Ovary (tissue), 9 donors: ENCODE data around the gene INS. TPM values are rescaled to one million over a fixed set of nuclear protein-coding genes. Genes with fewer than 3 reads are reported as not detected.

Experiments used
- DNase-seq, 5 donors: peaks; one replicate each; pipeline ENCODE4 v3.0.0-alpha.2; 2019 to 2020
- H3K27ac ChIP-seq, 2 donors: fragments of 200-600 bp; one replicate each; pipeline versions ENCODE4 v1.5.1 to v1.8.0; 2019 to 2022
- H3K27me3 ChIP-seq: fragments of 200-600 bp; one replicate; pipeline ENCODE4 v1.8.0; 2022
- H3K36me3 ChIP-seq: fragments of 200-600 bp; sonication (generic); one replicate; pipeline ENCODE4 v1.5.1; 2019
- H3K4me1 ChIP-seq: one replicate; pipeline ENCODE4 v1.8.1; 2013; ENCODE audit warnings: mild to moderate bottlenecking, moderate library complexity; ENCODE audit not compliant: insufficient read depth
- H3K4me3 ChIP-seq: fragments of 200-600 bp; sonication (generic); one replicate; pipeline ENCODE4 v1.5.1; 2017
- H3K9me3 ChIP-seq, 2 donors: fragments of 200-600 bp in 1 of 2; sonication (generic) in 1 of 2; one replicate each; pipeline versions ENCODE4 v1.5.1 to v1.8.1; 2013 to 2019; ENCODE audit warnings: mild to moderate bottlenecking in 1 of 2, moderate library complexity in 1 of 2
- EP300 ChIP-seq: sonication (generic); formaldehyde crosslinking; IDR thresholded peaks from one replicate; pipeline ENCODE4 v1.6.1; 2017; ENCODE audit warnings: antibody characterized with exemption
- POLR2A ChIP-seq: fragments of 450-650 bp; IDR thresholded peaks from one replicate; pipeline ENCODE4 v1.6.1; 2017; ENCODE audit warnings: antibody characterized with exemption, mild to moderate bottlenecking, moderate library complexity
- WGBS, 3 donors: extraction: QIAGEN DNeasy Blood & Tissue Kit in 1 of 3; methylation state at CpG; one replicate each; pipeline versions ENCODE4 v1.1.5 to v1.1.7; 2013 to 2017; 5-methylcytosine and 5-hydroxymethylcytosine counted together
- intact Hi-C, 4 donors: fragments of 100-400 bp; cut with DNase I; formaldehyde crosslinking; loops; one replicate each; pipeline versions ENCODE4 v1.11.0 to v1.15.1; 2022 to 2023
- polyA plus RNA-seq, 2 donors: library from polyadenylated mRNA; stranded (reverse); fragments of 200-250 nt in 1 of 2; fragments of 350-450 nt in 1 of 2; fragmentation: Illumina TruSeq in 1 of 2; extraction: RNeasy Lipid Tissue Mini Kit (QIAGEN cat#74804) in 1 of 2; gene quantifications; one replicate each; pipeline ENCODE4 v1.2.3, GENCODE V29; 2013 to 2014
- total RNA-seq, 7 donors: library from RNA; depleted of rRNA in 2 of 7; stranded (reverse); fragments of >200 nt in 2 of 7; fragmentation: NEBNext Ultra II Directional in 3 of 7; extraction: Animal tissue kit (Norgen Biotek cat#: 25700) in 3 of 7; gene quantifications; one replicate each; pipeline versions ENCODE4 v1.1.0 to v1.2.4, GENCODE V29; 2016 to 2023
- TF ChIP-seq, protein P1 (sequence below), 3 donors: fragments of 450-650 bp in 2 of 3; fragments of 200-600 bp in 1 of 3; IDR thresholded peaks; one replicate each; pipeline versions ENCODE4 v1.5.1 to v1.8.0; 2016 to 2022; ENCODE audit warnings: antibody characterized with exemption in 3 of 3, mild to moderate bottlenecking in 1 of 3
- donor health status: DM: no; HTN: no; CAD: no; lungs with moderate emphysema.
- donor health status: DM: no; HTN: no; CAD: no.
- donor health status: Bipolar disorder and iron deficiency.
- donor health status: DM: yes; HTN: yes; CAD: no.
- donor health status: DM: no; HTN: no; CAD: no.
- donor health status: DM: yes; HTN: yes; CAD: no.

Gene INS
- total and polyA plus RNA-seq, 9 donors = 0.89 to 1.4 TPM; not detected in 7

DNA sequence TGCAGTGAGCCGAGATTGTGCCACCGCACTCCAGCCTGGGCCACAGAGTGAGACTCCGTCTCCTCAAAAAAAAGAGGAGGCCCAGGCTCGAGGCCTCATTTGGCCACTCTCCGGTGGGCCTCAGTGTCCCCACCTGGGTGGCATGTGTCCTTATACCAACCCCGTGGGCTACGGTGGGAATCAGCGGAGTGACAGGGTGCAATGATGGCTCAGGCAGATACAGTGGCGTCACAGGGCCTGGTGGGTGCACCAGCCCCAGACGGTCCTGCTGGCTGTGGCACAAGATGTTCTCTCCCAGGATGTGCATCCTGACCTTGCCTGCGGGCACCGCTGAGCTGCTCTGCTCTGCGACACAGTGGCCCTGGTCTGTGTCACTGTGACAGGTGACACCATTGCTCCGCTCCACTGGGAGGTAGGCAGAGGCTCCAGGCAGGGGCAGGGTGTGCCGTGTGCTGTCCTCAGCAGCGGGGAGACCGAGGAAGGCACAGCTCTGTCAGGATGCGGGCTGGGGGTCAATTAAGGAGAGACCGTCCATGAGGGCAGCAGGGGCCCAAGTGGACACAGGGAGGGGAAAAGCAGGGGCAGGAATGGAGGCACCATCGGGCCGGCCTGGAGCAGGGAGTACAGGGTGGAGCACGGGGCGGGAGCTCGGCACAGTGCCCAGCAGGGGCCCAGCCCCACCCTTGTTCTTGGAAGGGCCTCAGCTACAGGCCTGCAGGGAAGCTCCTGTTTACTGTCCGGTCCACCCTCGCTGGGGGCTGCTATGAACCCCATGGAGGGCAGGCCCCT, 32.3 kb upstream of the INS start:
- Histone ChIP-seq H3K36me3 (no peaks in the 10 kb centered on the region), H3K4me3 (no peak overlapping the region), H3K27ac (no peak overlapping the region), H3K9me3 (no peaks in the 10 kb centered on the region), H3K4me1 (no peaks in the 10 kb centered on the region), H3K27me3 (no peaks in the 10 kb centered on the region)
- TF ChIP-seq EP300 (no peak), POLR2A (no peak)
- TF ChIP-seq, protein P1, sequence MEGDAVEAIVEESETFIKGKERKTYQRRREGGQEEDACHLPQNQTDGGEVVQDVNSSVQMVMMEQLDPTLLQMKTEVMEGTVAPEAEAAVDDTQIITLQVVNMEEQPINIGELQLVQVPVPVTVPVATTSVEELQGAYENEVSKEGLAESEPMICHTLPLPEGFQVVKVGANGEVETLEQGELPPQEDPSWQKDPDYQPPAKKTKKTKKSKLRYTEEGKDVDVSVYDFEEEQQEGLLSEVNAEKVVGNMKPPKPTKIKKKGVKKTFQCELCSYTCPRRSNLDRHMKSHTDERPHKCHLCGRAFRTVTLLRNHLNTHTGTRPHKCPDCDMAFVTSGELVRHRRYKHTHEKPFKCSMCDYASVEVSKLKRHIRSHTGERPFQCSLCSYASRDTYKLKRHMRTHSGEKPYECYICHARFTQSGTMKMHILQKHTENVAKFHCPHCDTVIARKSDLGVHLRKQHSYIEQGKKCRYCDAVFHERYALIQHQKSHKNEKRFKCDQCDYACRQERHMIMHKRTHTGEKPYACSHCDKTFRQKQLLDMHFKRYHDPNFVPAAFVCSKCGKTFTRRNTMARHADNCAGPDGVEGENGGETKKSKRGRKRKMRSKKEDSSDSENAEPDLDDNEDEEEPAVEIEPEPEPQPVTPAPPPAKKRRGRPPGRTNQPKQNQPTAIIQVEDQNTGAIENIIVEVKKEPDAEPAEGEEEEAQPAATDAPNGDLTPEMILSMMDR (IDR thresholded peaks at IDR 0.05) = no peak
- no peak for DNase-seq
- 76 to 87% (median 79%) methylated on average over 25 to 26 of the region's 26 CpGs for WGBS, 3 donors
- intact Hi-C loops = loop anchor here in 1 of 4 donors (10.0 kb wide), 1 partner anchor 332 kb away; no protein-coding TSS in a partner anchor

DNA sequence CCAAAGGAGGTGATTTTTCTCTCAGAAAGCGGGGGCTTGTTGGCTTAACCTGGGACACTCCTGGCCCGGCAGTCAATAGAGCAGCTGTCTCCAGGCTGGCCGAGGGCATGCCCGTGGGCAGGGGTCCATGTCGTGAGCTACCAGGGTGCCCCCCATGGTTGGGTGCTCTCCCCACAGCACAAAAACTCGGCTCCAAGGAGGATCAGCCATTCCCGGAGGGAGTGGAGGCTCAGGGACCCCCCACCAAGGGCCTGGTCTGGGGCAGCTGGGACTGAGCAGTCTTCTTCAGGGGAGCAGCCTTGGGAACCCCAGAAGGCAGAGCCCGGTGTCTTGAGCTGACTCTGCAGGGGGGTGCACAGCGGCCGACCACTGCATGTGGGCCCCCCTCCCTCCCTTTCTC, 31.4 kb upstream of the INS start:
- 74 to 88% (median 75%) methylated on average over 10 of the region's 10 CpGs for WGBS, 3 donors
- no peak overlapping the region for H3K27ac ChIP-seq

DNA sequence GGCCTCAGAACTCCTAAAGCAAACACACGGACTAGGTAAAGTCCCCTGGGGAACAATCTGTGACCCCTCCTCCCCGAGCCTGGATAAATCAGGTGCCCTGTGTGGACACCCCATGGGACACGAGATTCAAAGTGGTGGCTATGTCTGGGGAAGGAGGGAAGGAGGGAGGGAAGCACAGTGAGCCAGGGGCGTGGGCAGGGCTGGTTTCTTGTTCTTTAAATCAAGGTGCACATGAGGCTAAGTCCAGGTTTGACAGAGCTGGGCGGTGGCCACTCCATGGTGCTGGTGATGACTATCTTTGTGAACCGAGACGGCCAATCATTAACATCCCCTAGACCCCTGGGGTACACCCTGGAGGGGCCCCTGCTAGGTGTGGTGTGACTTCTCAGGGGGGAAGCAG, 30.9 kb upstream of the INS start:
- 74 to 76% (median 75%) methylated on average over 7 of the region's 7 CpGs for WGBS, 3 donors
- intact Hi-C loops = loop anchor here in 1 of 4 donors (10.0 kb wide), 1 partner anchor 333 kb away; no protein-coding TSS in a partner anchor
- H3K27me3 ChIP-seq = no peaks in the 10 kb centered on the region
- no peaks in the 10 kb centered on the region for H3K9me3 ChIP-seq
- H3K4me1 ChIP-seq = no peaks in the 10 kb centered on the region
- TF ChIP-seq POLR2A (no peak), EP300 (no peak)
- TF ChIP-seq, protein P1 (IDR thresholded peaks at IDR 0.05) = no peak
- H3K4me3 ChIP-seq = no peak overlapping the region
- H3K27ac ChIP-seq = no peak overlapping the region
- no peak for DNase-seq
- no peaks in the 10 kb centered on the region for H3K36me3 ChIP-seq

More for the DNA sequence above, 31.4 kb upstream of the INS start:
- no peak for TF ChIP-seq EP300
- TF ChIP-seq, protein P1 (IDR thresholded peaks at IDR 0.05) = no peak
- TF ChIP-seq POLR2A = no peak
- Histone ChIP-seq H3K27me3 (no peaks in the 10 kb centered on the region), H3K36me3 (no peaks in the 10 kb centered on the region), H3K4me3 (no peak overlapping the region), H3K4me1 (no peaks in the 10 kb centered on the region), H3K9me3 (no peaks in the 10 kb centered on the region)
- DNase-seq = no peak
- intact Hi-C loops = loop anchor here in 1 of 4 donors (10.0 kb wide), 1 partner anchor 332 kb away; no protein-coding TSS in a partner anchor

DNA sequence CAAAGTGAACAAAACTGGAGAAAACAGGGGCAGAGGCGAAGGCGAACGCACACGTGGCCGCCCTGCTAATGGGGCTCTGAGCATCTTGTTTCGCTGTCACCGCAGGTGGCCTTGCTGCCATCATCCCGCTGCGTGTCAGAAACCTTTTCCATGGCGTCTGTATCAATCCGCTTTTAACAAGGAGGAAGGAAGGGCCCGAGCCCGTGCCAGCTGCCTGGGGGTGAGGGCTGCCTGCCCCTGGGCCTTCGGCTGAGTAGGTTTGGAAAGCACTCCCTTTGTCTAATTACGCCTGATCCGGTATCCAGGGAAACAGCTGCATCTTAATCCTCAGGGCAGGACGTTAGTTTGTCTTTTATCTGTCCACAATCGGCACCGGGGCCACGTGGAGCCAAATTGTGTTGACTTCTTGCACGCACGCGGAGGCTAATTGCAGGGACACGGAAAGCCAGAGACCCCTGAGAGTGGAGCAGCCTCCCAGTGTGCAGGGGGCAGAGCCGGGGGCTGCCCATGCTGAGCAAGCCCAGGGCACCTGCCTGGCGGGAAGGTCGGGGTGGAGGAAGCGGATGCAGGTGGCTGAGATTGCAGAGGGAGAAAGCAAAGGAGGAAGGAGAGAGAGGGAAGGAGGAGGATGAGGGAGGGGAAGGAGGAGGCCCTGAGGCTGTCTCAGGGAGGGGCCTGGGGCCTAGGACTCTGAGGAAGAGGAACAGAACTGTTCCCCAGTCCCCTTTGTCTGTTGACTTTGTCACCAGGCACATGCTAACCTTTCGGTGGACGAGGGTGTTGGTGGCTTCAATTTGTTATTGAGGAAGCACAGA, 29.9 kb upstream of the INS start:
- DNase-seq = no peak
- Histone ChIP-seq H3K4me1 (no peaks in the 10 kb centered on the region), H3K27ac (no peak overlapping the region), H3K9me3 (no peaks in the 10 kb centered on the region), H3K27me3 (no peaks in the 10 kb centered on the region), H3K4me3 (no peak overlapping the region), H3K36me3 (no peaks in the 10 kb centered on the region)
- intact Hi-C loops = loop anchor here in 1 of 4 donors (10.0 kb wide), 1 partner anchor 334 kb away; no protein-coding TSS in a partner anchor
- 48 to 52% (median 51%) methylated on average over 30 of the region's 30 CpGs for WGBS, 3 donors
- TF ChIP-seq POLR2A (no peak), EP300 (no peak)
- TF ChIP-seq, protein P1 (IDR thresholded peaks at IDR 0.05) = no peak
